ENCODE results near the gene ARL15.

Gene ARL15

GRCh38 chr5:54195701-54196100 is 114.7 kb downstream of the ARL15 start:
- DNase-seq = no peak

GRCh38 chr5:54194318-54194717 is 116.1 kb downstream of the ARL15 start:
- DNase-seq = no peak

GRCh38 chr5:54187694-54188093 is 122.7 kb downstream of the ARL15 start:
- DNase-seq = no peak

- no peak for DNase-seq
Observed at GRCh38 chr5:54186912-54187445, 123.4 kb downstream of the ARL15 start.

GRCh38 chr5:54186108-54186507 is 124.3 kb downstream of the ARL15 start:
- no peak for DNase-seq

- no peak for DNase-seq
Observed at GRCh38 chr5:54184806-54185205, 125.6 kb downstream of the ARL15 start.

- no peak for DNase-seq
Observed at GRCh38 chr5:54180630-54181031, 129.7 kb downstream of the ARL15 start.

- no peak for DNase-seq
Observed at GRCh38 chr5:54178991-54179390, 131.4 kb downstream of the ARL15 start.

GRCh38 chr5:54178207-54178606 is 132.2 kb downstream of the ARL15 start:
- DNase-seq = no peak

- no peak for DNase-seq
Observed at GRCh38 chr5:54177058-54177457, 133.3 kb downstream of the ARL15 start.

GRCh38 chr5:54176066-54176830 is 134.1 kb downstream of the ARL15 start:
- DNase-seq = no peak

- DNase-seq = no peak
Observed at GRCh38 chr5:54173251-54173650, 137.1 kb downstream of the ARL15 start.

GRCh38 chr5:54171645-54172384 is 138.6 kb downstream of the ARL15 start:
- peak; percentile 3 for DNase-seq

GRCh38 chr5:54165687-54166086 is 144.7 kb downstream of the ARL15 start:
- no peak for DNase-seq

- DNase-seq = no peak
Observed at GRCh38 chr5:54162184-54162583, 148.2 kb downstream of the ARL15 start.

- no peak for DNase-seq
Observed at GRCh38 chr5:54160329-54160728, 150.0 kb downstream of the ARL15 start.

GRCh38 chr5:54159893-54160195 is 150.5 kb downstream of the ARL15 start:
- no peak for DNase-seq

GRCh38 chr5:54159153-54159892 is 151.1 kb downstream of the ARL15 start:
- DNase-seq = no peak

- no peak for DNase-seq
Observed at GRCh38 chr5:54156577-54156976, 153.8 kb downstream of the ARL15 start.

- no peak for DNase-seq
Observed at GRCh38 chr5:54150841-54151240, 159.5 kb downstream of the ARL15 start.

- DNase-seq = no peak
Observed at GRCh38 chr5:54148858-54149257, 161.5 kb downstream of the ARL15 start.

- no peak for DNase-seq
Observed at GRCh38 chr5:54148067-54148845, 162.1 kb downstream of the ARL15 start.

- no peak for DNase-seq
Observed at GRCh38 chr5:54146916-54147315, 163.5 kb downstream of the ARL15 start.

Measured in activated CD4-positive, alpha-beta T cell treated with anti-CD3 and anti-CD28 coated beads, Interleukin-10, Interleukin-2, amounts not matched to agents 100 ng/mL and 50 ng/mL, durations not matched to agents 16 hours and 8 hours (primary cell).